ENCODE measurements around the gene RXFP4. TPM values are rescaled to one million over a fixed set of nuclear protein-coding genes. Genes with fewer than 3 reads are reported as not detected.

The RXFP4 gene
- total RNA-seq, 1 donor from 2014 or later = not detected

GRCh38 chr1:155976913-155977689, 35.7 kb downstream of the RXFP4 start:
- DNase-seq (ENCODE audit: low read depth) = peak; percentile 58

GRCh38 chr1:155977690-155978324, 36.4 kb downstream of the RXFP4 start:
- DNase-seq (ENCODE audit: low read depth) = peak; percentile 58

- peak; percentile 89 for DNase-seq (ENCODE audit: low read depth)
Measured at GRCh38 chr1:155978325-155978972, 37.0 kb downstream of the RXFP4 start, which contains the start of gene ARHGEF2. Gene ARHGEF2 (minus strand): TSS chr1:155978547. CDS start chr1:155978427, 120 bp downstream.

- DNase-seq (ENCODE audit: low read depth) = peak; percentile 66
Measured at GRCh38 chr1:155978973-155979429, 37.6 kb downstream of the RXFP4 start.

GRCh38 chr1:155979597-155980343, 38.3 kb downstream of the RXFP4 start:
- peak; percentile 83 for DNase-seq (ENCODE audit: low read depth)

GRCh38 chr1:155981266-155982088, 40.0 kb downstream of the RXFP4 start:
- DNase-seq (ENCODE audit: low read depth) = peak; percentile 39

- no peak for DNase-seq (ENCODE audit: low read depth)
Measured at GRCh38 chr1:155982106-155982505, 40.7 kb downstream of the RXFP4 start.

- DNase-seq (ENCODE audit: low read depth) = peak; percentile 86
Measured at GRCh38 chr1:155983191-155984024, 42.0 kb downstream of the RXFP4 start.

GRCh38 chr1:155984341-155984740, 42.9 kb downstream of the RXFP4 start:
- DNase-seq (ENCODE audit: low read depth) = no peak

- DNase-seq (ENCODE audit: low read depth) = peak; percentile 13
Measured at GRCh38 chr1:155984903-155985645, 43.6 kb downstream of the RXFP4 start.

- peak; percentile 80 for DNase-seq (ENCODE audit: low read depth)
Measured at GRCh38 chr1:155989242-155990004, 48.0 kb downstream of the RXFP4 start.

- DNase-seq (ENCODE audit: low read depth) = no peak
Measured at GRCh38 chr1:155990005-155990739, 48.7 kb downstream of the RXFP4 start.

Small RNAs within 50 kb of the gene (microRNA-seq; reads per million reads assigned to microRNA genes)
- gene MIR6738 = not detected

Other genes with a start within 250 kb of the RXFP4 start
- gene GON4L, start 84.4 kb upstream of the RXFP4 start, total RNA-seq = 19.0 and 24.2 TPM in 2 replicates
- 7.4 and 9.5 TPM in 2 replicates for gene SYT11, start 82.1 kb upstream of the RXFP4 start, total RNA-seq
- gene RIT1, start 30.3 kb upstream of the RXFP4 start, total RNA-seq = 66.8 and 72.0 TPM in 2 replicates
- gene KHDC4, start 7.2 kb upstream of the RXFP4 start, total RNA-seq = 50.6 and 54.2 TPM in 2 replicates
- gene ARHGEF2, start 36.9 kb downstream of the RXFP4 start, total RNA-seq = 361 and 478 TPM in 2 replicates
- gene SSR2, start 79.3 kb downstream of the RXFP4 start, total RNA-seq = 124 and 222 TPM in 2 replicates
- gene UBQLN4, start 112.2 kb downstream of the RXFP4 start, total RNA-seq = 65.3 and 69.7 TPM in 2 replicates
- 40.1 and 51.4 TPM in 2 replicates for gene LAMTOR2, start 113.1 kb downstream of the RXFP4 start, total RNA-seq
- not detected in 2 replicates for gene RAB25, start 119.5 kb downstream of the RXFP4 start, total RNA-seq
- gene MEX3A, start 140.8 kb downstream of the RXFP4 start, total RNA-seq = 3.2 and 4.5 TPM in 2 replicates
- 1,328 and 1,573 TPM in 2 replicates for gene LMNA, start 173.1 kb downstream of the RXFP4 start, total RNA-seq
- 1.0 and 1.6 TPM in 2 replicates for gene SEMA4A, start 211.9 kb downstream of the RXFP4 start, total RNA-seq